ENCODE data around the gene NFYA.

NFYA gene

DNA sequence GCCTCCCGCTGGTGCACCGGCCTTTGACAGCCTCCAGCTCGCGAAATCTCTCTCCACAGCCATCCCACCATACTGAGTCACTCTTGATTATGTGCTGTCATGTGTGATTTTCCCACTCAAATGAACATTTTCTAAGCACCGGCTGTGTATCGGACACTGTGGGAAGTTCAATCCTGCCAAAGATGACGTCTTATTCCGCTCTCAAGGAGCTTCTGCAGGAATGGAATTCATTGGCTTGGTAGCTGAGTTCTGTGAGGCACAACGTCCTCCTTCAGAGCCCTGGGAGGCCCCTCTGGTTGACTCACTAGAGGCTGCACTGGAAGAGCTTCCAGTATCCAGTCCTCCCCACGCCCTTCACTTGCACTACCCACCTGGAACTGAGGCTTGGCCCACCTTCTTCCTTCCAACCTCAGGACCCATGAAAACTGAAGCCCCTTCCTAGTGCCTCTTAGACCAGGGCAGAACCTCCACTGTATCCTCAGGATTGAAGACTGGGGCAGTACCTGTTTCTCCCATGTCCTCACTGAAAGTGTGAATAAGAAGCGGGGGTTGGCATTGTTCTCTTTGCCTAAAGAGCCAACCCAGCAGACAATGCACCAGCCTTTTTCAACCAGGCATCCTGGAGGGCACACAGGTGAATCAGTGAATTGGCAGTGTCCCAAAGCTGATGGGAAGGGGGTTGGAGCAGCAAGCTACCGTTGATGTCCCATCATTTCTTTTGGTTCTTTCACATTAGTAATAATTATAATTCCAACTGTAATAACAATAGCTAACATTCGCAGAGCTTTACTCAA is 35.5 kb upstream of the NFYA start:
- H3K36me3 Mint-ChIP-seq (ENCODE audit: low read depth) = no peaks in the 10 kb centered on the region
- H3K9me3 Mint-ChIP-seq = no peaks in the 10 kb centered on the region
- H3K27me3 Mint-ChIP-seq (ENCODE audit: low read depth, poor library complexity) = peaks cover 5% of the 10 kb centered on the region
- no peak overlapping the region for H3K4me3 Mint-ChIP-seq
- TF ChIP-seq, protein P1, sequence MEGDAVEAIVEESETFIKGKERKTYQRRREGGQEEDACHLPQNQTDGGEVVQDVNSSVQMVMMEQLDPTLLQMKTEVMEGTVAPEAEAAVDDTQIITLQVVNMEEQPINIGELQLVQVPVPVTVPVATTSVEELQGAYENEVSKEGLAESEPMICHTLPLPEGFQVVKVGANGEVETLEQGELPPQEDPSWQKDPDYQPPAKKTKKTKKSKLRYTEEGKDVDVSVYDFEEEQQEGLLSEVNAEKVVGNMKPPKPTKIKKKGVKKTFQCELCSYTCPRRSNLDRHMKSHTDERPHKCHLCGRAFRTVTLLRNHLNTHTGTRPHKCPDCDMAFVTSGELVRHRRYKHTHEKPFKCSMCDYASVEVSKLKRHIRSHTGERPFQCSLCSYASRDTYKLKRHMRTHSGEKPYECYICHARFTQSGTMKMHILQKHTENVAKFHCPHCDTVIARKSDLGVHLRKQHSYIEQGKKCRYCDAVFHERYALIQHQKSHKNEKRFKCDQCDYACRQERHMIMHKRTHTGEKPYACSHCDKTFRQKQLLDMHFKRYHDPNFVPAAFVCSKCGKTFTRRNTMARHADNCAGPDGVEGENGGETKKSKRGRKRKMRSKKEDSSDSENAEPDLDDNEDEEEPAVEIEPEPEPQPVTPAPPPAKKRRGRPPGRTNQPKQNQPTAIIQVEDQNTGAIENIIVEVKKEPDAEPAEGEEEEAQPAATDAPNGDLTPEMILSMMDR (IDR thresholded peaks at IDR 0.05) = no peak
- DNase-seq = no peak
- H3K4me1 Mint-ChIP-seq = peaks cover 20% of the 10 kb centered on the region
- H3K27ac Mint-ChIP-seq = no peak overlapping the region

DNA sequence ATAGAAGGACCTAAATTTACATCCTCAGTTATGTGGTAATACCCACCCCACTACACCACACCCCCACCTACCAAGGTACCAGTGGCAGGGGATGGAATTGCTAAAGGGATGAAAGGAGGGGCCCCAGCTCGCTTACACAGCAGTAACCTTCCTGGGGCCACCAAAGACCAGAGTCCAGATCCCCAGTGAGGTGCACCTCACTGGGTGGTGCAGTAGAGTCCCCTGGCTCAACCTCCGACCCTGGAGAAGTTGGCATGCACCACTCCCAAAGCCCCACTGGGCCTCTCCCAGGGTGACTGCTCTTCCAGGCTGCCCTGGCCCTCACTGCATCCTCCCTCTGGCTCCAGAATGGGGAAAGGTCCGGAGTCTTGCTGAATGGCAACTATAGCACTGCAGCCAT is 34.6 kb upstream of the NFYA start:
- Mint-ChIP-seq H3K27ac (no peak overlapping the region), H3K4me3 (no peak overlapping the region), H3K9me3 (no peaks in the 10 kb centered on the region), H3K27me3 (ENCODE audit: low read depth, poor library complexity) (peaks cover 5% of the 10 kb centered on the region), H3K36me3 (ENCODE audit: low read depth) (no peaks in the 10 kb centered on the region), H3K4me1 (peaks cover 20% of the 10 kb centered on the region)
- DNase-seq = no peak
- TF ChIP-seq, protein P1 (IDR thresholded peaks at IDR 0.05) = no peak

DNA sequence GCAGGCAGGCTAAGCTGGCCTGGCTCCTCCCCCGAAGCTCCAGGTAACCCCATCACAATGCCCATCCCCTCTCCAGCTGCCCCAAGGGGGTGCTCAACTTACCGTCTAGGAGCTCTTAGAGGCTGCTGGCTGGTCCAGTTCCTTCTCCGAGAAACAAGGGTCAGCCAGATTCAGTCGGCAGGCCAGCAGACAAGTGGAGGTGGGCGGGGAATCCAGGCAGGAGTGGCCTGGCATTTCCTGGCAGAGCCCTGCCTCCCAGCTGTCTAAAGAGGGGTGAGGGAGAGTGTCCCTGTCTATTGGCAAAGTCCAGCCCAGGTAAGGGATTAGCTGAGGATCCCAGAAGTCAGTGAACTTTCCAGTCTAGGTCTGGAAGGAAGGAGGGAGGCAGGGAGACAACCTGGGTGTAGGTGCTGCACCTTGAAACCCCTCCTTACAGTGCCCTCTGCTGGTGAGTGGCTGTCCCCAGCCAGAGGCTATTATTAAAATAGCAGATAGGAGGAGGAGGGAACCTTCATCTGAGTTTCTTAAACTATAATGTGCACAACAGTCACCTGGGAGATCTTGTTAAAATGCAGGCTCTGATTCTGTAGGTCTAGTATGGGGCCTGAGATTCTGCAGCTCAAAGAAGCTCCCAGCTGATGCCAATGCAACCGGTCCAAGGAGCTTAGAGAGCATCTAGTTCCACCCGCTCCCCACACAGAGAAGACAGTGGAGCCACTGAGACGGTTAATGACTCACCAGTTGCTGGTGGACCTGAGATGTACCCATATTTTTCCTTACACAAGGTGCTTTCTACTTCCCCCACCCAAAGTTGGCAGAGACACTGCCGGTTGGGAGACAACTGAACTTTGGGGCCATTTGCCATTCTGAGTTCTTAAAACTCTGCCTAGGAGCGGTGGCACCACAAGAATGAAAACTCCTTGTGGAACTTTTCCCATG is 33.4 kb upstream of the NFYA start, which contains the start of gene UNC5CL:
Gene UNC5CL, minus strand, starts transcription at position 162 of the 939 bp plus-strand sequence. CDS start 4,147 bp downstream, outside the sequence.
- H3K4me3 Mint-ChIP-seq = no peak within 1 kb of the TSS
- DNase-seq = peak; percentile 54
- no peaks in the 10 kb centered on the region for H3K36me3 Mint-ChIP-seq (ENCODE audit: low read depth)
- peaks cover 20% of the 10 kb centered on the region for H3K4me1 Mint-ChIP-seq
- no peak within 1 kb of the TSS for H3K27ac Mint-ChIP-seq
- H3K27me3 Mint-ChIP-seq (ENCODE audit: low read depth, poor library complexity) = peaks cover 5% of the 10 kb centered on the region
- no peaks in the 10 kb centered on the region for H3K9me3 Mint-ChIP-seq
- TF ChIP-seq, protein P1 (IDR thresholded peaks at IDR 0.05) = peak; percentile 66

DNA sequence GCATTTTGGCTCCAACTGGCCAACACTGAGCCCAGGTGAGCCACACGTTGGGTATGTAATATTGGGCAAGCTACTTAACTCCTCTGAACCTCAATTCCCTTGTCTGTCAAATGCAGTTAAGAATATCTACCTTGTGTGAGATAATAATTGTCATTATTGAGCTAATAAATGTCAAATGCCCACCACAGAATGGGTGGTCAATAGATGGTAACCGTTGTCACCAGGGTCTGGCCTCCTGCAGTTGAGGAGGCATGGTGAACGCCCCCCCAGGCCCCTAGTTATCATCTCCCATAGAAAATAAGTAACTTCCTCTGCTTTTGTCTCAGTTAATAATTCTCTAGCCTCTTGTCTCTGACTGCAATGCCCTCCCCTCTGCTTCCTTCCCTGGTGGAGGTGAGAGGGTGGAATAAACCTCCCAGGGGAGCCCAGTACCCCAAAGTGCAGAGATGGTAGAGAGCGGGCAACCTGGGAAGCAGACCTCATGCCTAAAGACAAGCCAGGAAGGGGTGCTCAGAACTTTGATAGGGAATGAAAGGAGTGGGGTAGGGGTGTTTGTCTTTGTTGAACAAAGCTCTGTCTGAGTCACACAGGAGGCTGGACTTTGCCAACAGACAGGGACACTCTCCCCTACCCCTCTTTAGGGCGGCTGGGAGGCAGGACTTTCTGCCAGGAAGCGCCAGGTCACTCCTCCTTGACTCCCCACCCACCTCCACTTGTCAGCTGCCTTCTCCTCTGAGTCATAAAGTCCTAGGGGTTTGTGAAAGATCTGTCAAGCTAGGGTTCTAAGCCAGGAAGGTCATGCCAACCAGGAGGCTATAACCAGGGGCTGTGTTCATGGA is 32.5 kb upstream of the NFYA start:
- TF ChIP-seq, protein P1 (IDR thresholded peaks at IDR 0.05) = no peak
- Mint-ChIP-seq H3K27me3 (ENCODE audit: low read depth, poor library complexity) (peaks cover 5% of the 10 kb centered on the region), H3K4me1 (peaks cover 23% of the 10 kb centered on the region), H3K4me3 (no peak overlapping the region), H3K9me3 (no peaks in the 10 kb centered on the region), H3K36me3 (ENCODE audit: low read depth) (no peaks in the 10 kb centered on the region), H3K27ac (no peak overlapping the region)
- DNase-seq = no peak

DNA sequence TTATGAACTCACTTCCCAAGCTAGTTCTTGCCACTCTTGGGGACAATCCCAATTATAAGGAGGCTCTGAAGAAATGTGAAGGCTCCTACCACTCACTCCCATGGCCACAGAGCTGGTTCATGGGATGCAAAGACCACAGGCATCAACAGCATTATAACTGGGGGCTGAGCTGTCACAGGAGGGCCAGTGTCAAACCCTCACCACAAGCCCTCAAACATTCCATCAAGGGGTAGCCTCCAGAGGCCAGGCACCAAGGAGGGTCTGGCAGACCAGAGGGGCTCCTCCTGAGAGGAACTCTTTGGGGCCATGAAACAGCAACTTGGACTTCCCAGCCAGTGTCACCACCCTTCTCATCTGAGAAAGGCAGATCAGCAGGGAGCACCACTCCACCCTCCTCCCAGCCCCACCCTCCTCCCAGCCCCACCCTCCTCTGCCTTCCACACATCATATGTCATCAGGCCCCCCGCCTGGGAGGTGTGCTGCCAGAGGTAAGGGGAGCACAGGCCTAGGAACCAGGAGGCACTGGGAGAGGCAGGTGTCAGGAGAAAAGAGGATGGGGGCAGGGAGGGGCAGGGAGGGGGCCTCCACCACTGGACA is 31.7 kb upstream of the NFYA start:
- no peaks in the 10 kb centered on the region for H3K9me3 Mint-ChIP-seq
- peaks cover 5% of the 10 kb centered on the region for H3K27me3 Mint-ChIP-seq (ENCODE audit: low read depth, poor library complexity)
- no peak overlapping the region for H3K27ac Mint-ChIP-seq
- peaks cover 29% of the 10 kb centered on the region for H3K4me1 Mint-ChIP-seq
- no peak for DNase-seq
- no peak overlapping the region for H3K4me3 Mint-ChIP-seq
- TF ChIP-seq, protein P1 (IDR thresholded peaks at IDR 0.05) = no peak
- no peaks in the 10 kb centered on the region for H3K36me3 Mint-ChIP-seq (ENCODE audit: low read depth)
